Esophagus squamous epithelium (tissue), 4 donors: ENCODE data around the gene CPSF4L.

Experiments used
- POLR2A ChIP-seq, 4 donors: fragments of 450-650 bp; IDR thresholded peaks; one replicate each; pipeline ENCODE4 v1.6.1; 2017; ENCODE audit warnings: antibody characterized with exemption in 4 of 4, mild to moderate bottlenecking in 4 of 4, moderate library complexity in 3 of 4
- TF ChIP-seq, protein P1 (sequence below), 6 experiments: fragments of 450-650 bp in 4 of 6; fragments of 200-600 bp in 2 of 6; sonication (generic) in 2 of 6; IDR thresholded peaks; one replicate each; pipeline ENCODE4 v1.5.1; 2016 to 2019; ENCODE audit warnings: antibody characterized with exemption in 6 of 6, mild to moderate bottlenecking in 4 of 6, moderate library complexity in 4 of 6

DNA sequence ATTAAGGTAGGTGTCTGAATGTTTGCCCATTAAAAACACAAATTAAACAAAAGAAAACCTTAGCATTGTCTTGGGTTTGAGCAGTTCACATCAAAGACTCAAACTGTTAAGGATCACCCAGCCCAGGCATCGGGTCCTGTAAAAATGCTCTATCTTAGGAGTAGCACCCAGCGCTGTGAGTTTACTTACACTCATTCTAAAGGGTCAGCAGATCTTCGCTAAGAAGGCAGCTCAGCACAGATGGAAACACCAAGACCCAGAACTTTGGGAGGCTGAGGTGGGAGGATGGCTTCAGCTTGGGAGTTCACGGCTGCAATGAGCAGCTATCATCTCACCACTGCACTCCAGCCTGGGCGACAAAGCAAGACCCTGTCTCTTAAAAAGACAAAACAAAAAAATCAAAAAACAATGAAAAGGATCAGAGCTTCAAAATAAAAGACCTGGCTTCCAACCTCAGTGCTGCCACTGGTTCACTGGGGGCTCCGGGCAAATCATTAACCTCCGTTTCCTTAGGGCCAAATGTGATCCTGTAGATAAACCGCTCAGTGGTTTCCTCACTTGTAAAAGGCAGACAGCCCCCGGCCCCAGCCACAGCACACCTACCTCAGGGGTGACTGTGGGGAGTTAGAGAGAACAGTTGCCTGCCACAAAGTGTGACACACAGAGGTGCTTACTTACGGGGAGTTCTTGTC, 57.7 kb downstream of the CPSF4L start:
- TF ChIP-seq, protein P1, sequence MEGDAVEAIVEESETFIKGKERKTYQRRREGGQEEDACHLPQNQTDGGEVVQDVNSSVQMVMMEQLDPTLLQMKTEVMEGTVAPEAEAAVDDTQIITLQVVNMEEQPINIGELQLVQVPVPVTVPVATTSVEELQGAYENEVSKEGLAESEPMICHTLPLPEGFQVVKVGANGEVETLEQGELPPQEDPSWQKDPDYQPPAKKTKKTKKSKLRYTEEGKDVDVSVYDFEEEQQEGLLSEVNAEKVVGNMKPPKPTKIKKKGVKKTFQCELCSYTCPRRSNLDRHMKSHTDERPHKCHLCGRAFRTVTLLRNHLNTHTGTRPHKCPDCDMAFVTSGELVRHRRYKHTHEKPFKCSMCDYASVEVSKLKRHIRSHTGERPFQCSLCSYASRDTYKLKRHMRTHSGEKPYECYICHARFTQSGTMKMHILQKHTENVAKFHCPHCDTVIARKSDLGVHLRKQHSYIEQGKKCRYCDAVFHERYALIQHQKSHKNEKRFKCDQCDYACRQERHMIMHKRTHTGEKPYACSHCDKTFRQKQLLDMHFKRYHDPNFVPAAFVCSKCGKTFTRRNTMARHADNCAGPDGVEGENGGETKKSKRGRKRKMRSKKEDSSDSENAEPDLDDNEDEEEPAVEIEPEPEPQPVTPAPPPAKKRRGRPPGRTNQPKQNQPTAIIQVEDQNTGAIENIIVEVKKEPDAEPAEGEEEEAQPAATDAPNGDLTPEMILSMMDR (IDR thresholded peaks at IDR 0.05) = no peak
- no peak for TF ChIP-seq POLR2A (IDR thresholded peaks at IDR 0.05)
